Measurements from ENCODE around the gene PRR27.

Gene PRR27

GRCh38 chr4:70153937-70154336 lies at the start of gene PRR27:
Gene PRR27, plus strand, starts transcription at chr4:70154237. Its CDS starts 139 bp downstream, at chr4:70154376.
- no peak for DNase-seq

- no peak for DNase-seq
Observed at GRCh38 chr4:70110917-70111316, 43.1 kb upstream of the PRR27 start.

- DNase-seq, result no peak
Observed at GRCh38 chr4:70113656-70114055, 40.4 kb upstream of the PRR27 start.

GRCh38 chr4:70114096-70114495 lies 39.9 kb upstream of the PRR27 start:
- DNase-seq, result no peak

- DNase-seq, result no peak
Observed at GRCh38 chr4:70120323-70120722, 33.7 kb upstream of the PRR27 start.

- no peak for DNase-seq
Observed at GRCh38 chr4:70133473-70133872, 20.6 kb upstream of the PRR27 start.

- DNase-seq, result no peak
Observed at GRCh38 chr4:70138751-70139150, 15.3 kb upstream of the PRR27 start.

- no peak for DNase-seq
Observed at GRCh38 chr4:70151271-70151670, 2.8 kb upstream of the PRR27 start.

GRCh38 chr4:70152088-70152487 lies 1.9 kb upstream of the PRR27 start:
- DNase-seq, result no peak

- peak; percentile 4 for DNase-seq
Observed at GRCh38 chr4:70158576-70158975, 4.5 kb downstream of the PRR27 start.

GRCh38 chr4:70177090-70177489 lies 23.1 kb downstream of the PRR27 start:
- DNase-seq, result no peak

GRCh38 chr4:70178075-70178660 lies 24.1 kb downstream of the PRR27 start:
- no peak for DNase-seq

- DNase-seq, result no peak
Observed at GRCh38 chr4:70179811-70180210, 25.8 kb downstream of the PRR27 start.

GRCh38 chr4:70181864-70182263 lies 27.8 kb downstream of the PRR27 start:
- DNase-seq, result no peak

- no peak for DNase-seq
Observed at GRCh38 chr4:70182517-70183167, 28.6 kb downstream of the PRR27 start.

- DNase-seq, result peak; percentile 3
Observed at GRCh38 chr4:70183168-70183939, 29.3 kb downstream of the PRR27 start.

GRCh38 chr4:70183940-70184246 lies 29.9 kb downstream of the PRR27 start:
- DNase-seq, result no peak

GRCh38 chr4:70187216-70187615 lies 33.2 kb downstream of the PRR27 start:
- no peak for DNase-seq

GRCh38 chr4:70190579-70190978 lies 36.5 kb downstream of the PRR27 start:
- no peak for DNase-seq

GRCh38 chr4:70191647-70192046 lies 37.6 kb downstream of the PRR27 start:
- DNase-seq, result no peak

- DNase-seq, result no peak
Observed at GRCh38 chr4:70192895-70193294, 38.9 kb downstream of the PRR27 start.

GRCh38 chr4:70195425-70195824 lies 41.4 kb downstream of the PRR27 start, which contains the start of gene ODAM:
Gene ODAM, plus strand, starts transcription at chr4:70195725. Its CDS starts 819 bp downstream, at chr4:70196544.
- DNase-seq, result no peak

GRCh38 chr4:70196857-70197256 lies 42.8 kb downstream of the PRR27 start:
- no peak for DNase-seq

GRCh38 chr4:70197842-70198241 lies 43.8 kb downstream of the PRR27 start:
- DNase-seq, result no peak
